GM21390 (cell line): ENCODE data around the gene NRXN3.

Experiments
- ATAC-seq: cut with Tn5 transposase; IDR thresholded peaks from one replicate; pipeline ENCODE4 v1.9.1; 2021; ENCODE audit not compliant: unreplicated experiment

The NRXN3 gene

DNA sequence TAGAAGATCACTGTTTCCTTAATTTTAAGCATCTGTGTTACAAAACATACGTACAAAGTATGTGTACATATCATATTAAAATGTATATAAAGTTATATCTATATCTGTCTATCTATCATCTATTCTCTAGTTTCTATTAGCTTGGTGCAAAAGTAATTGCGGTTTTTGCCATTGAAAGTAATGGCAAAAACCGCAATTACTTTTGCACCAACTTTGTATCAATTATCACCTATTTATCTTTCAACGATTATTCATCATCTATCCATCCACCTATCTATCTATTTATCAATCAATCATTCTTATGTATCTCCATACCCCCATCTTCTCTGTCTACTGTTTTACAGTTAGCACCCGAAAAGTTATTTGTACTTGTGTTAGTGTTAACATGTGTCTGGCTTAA, 447.6 kb downstream of the NRXN3 start:
- no peak for ATAC-seq

DNA sequence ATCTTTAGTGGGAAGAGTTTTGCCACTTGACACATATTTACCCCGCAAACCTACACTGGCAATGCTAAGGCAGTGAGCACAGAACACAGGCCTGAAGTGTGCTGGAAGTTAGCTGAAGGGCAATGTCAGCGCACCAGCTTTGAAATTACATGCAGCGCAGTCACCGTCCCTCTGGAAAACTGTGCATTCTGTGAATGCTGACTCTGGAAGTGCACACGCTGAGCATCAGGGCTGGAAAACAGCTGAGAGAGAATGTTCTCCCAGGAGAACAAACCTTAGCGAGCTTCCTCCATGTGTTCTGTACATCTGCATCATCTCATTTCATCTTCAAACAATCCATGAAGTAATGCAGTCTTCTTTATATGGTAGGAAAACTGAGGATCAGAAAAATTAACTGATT, 448.2 kb downstream of the NRXN3 start:
- ATAC-seq = no peak

DNA sequence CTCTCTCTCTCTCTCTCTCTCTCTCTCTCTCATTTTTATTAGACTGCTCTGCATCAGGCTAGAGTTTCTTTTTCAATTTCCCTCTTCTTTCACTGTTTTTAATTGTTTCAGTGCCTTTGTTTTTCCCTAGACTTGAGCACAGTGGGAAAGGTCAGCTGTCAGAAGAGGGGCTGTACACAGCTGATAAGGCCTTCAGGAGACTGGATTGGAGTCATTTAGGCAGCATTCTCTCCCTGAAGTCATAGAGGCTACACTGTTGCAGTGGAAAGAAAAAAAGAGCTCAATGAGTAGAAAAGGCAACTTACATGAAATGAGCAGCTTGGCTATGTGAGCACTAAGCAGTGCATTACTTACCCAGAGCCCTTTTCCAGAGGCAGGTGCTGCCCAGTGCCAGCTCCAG, 456.9 kb downstream of the NRXN3 start:
- ATAC-seq = no peak

DNA sequence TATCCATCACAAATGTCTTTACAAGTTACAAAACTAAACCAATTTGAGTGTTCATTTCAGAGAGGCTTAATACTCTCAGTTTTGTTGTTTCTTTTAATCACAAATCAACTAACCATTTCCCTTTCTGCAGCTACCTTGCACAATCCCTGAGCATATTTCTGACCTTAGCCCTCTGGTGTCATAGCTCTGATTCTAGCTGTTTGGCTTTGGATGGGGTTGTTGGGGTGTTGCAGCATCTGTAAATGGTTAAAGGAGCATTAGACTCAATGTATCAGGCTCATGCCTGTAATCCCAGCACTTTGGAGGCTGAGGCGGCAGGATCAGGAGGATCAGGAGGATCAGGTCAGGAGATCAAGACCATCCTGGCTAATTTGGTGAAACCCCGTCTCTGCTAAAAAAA, 461.4 kb downstream of the NRXN3 start:
- no peak for ATAC-seq

DNA sequence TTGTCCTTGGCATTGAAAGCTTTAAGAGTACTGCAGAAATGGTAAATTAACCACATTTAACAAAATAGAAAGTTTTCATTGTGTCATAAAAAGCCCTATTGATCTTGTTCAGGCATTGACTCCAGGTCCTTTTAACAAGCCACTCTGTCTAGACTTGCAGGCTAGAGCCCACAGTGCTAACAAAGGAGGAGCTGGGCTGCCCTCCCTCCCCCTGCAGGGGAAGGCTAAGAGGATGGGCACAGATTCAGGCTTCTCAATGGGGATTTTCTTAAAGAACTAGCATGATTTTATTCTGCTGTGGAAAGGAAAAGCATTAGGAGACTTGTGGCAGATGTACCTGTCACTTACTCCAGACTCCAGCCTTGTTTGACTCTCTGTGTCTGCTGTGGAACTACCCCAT, 463.6 kb downstream of the NRXN3 start:
- ATAC-seq = no peak

DNA sequence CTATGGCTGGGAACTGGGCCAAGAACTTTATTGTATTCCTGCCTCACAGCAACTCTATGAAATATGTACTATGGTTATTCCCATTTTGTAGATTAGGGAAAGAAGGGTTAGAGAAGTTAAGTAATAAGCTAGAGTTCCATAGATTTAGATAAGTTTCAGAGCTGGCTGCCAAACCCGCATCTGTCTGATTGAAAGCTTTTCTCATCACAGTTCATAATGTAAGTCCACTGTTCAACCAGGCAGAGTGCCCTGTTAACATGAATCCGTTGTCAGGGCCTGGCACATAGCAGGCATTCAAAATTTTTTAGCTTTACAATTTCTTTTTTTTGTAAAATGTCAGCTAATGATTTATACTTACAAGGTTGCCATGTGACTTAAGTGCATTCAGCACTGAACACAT, 467.3 kb downstream of the NRXN3 start:
- no peak for ATAC-seq

DNA sequence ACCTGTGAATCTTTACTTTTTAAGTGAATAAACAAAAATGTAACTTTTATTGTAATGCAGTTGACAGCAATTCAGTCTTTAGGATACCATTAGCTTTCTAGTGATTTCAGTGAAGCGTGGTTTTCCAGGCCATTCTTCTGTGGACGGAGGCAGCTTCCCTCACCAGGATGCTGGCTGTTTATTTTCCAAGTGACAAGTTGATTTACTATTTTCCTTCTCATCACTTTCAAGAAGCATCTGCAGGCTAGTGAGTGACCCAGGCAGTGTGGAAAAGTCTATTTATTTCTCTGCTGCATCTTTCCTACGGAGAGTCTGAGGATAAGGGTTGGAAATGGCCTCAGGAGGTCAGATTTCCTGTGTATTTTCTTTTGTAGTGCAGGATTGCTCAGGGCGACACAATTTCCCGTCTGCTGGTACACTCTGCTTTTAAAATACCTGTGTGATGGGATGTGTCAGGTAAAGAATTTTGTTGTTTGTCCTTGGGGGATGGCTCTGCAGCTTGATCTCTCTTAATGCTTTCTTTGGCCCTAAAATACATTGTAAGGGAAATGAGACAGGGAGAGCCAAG, 467.8 kb downstream of the NRXN3 start:
- no peak for ATAC-seq

DNA sequence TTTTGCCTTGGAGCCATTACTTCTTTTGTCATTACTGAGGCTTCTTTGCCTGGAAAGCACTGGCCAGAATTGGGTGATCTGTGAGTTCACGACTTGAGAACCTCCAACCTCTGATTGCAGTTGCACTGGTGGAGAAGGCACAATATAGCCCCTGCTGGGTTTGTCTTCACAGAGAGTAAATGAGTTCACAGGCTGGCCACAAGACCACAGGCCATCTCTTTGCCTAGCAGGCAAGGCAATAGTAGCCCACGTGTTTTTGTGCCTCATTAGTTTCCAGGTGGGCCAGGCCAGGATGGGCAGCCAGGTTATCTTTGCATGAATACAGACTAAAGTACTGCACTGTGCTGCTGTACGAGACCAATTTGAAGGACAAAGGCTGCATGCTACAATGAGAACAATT, 468.8 kb downstream of the NRXN3 start:
- ATAC-seq = no peak

DNA sequence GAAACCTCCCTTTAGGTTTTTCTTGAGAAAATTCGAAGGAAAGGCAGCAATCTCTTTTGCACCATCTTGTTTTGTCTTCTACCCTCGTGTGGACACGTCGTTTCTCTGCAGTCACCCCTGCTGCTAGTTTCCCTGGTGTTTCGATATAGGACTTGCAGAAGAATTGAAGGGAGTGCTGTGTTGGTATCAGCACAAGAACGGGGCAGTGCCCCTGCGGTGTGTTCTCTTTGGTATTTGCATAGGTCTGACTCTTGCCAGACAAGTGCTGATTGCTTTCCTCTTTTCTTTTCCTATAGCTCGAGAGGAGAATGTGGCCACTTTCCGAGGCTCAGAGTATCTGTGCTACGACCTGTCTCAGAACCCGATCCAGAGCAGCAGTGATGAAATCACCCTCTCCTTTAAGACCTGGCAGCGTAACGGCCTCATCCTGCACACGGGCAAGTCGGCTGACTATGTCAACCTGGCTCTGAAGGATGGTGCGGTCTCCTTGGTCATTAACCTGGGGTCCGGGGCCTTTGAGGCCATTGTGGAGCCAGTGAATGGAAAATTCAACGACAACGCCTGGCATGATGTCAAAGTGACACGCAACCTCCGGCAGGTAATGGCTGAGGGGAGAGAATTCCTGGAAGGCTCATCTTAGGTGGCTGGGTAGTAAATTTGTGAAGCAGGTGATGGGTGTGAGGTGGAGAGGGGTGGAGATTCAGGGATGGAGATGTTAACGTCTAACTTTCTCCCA, 474.8 kb downstream of the NRXN3 start:
- ATAC-seq = no peak

DNA sequence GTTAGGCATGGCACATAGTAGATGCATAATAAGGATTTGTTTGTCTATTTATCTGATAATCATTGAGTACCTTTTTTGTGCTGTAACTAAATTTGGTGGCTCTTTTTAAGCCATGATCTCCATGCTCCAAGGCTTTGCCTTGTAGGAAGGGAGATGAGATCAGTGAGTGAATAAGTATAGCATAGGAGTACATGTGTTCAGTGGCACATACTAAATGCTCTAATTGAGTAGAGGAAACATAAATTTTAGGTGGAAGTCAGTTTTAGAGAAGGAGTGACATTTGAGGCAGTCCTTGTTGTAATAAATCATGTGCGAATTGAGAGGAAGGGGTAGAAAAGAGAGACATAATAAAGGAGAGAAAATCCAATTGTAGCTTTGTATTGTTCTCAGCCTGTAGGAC, 482.6 kb downstream of the NRXN3 start:
- no peak for ATAC-seq

DNA sequence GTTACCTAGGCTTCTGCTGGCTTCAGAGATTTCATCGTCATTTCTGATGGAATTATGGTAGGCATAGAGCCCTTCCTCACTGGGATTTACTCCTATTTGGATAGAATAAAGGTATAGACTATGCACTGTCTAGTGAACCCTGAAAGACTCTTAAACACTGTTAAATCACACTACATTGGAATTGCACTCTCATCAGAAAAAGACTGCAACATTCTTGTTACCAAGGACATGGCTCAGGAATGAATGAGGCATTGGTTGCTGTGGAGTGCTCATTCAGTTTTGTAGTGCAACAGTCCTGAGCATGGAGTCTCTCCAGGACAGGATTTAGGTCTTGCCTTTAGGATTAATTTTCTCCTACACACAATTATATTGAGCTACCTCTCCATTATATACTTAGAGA, 483.0 kb downstream of the NRXN3 start:
- ATAC-seq = no peak

DNA sequence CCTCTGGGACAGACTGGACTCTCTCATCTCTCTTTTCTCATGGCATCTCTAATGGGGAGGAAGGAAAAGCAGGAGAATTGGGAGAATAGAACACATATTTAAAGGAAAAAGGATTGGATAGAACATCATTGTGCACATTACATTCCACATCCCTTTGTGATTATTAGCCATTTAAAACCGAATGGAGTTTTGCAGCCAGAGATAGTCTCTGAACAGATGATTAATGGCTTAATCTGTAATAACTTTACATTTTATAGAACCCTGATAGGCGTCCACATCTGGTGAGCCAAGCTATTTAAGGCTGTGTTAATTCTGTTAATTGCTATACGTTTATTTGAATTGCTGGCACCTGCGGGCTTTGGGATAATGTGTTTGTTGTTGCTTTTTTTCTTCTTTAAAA, 487.3 kb downstream of the NRXN3 start:
- no peak for ATAC-seq

DNA sequence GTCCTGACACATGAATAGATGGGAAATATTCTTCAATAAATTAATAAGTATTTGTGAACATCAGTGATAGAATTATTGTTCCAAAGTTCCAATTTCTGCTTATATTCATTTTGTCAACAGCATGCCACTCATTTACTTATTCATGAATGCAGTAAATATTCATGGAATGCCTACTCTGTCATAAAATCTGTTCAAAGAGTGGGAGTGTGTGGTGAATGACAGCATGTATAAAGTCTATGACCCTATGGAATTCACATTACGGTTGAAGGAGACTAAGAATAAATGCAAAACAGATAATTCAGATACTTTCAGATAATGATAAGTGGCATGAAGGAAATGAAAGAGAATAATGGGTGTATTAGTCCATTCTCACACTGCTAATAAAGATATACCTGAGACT, 494.7 kb downstream of the NRXN3 start:
- no peak for ATAC-seq

DNA sequence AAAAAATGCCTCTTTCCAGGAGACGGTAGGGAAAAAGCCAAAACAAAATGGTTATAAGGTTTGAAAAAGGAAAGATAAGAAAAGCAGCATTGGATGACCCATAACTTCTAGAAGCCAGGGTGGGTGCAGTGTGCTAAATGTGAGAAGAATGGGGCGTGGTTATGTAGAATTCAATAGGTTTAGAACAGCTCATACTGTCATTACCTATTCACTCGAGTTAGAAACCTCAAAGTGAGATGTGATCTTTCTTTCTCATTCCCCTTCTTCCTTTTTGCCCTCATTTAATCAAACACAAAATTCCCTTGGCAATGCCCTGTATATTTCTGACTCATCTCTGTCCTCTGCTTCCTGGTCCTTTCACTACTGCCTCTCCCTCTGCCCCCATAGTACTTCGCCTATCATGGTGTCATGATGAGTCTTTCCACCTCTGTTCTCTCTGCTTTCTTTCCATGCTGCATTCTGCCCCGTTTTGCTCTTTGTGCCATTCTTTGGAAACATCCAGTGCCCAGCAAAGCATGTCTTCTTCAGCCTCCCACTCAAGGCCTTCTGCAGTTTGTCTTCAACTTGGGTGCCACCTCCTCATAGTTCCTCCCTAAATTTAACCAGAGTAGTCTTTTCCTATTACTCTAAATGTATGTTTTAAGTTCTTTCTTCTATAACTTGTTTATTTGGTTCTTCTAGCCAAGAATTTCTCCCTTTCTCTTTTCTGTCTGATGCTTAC, 496.3 kb downstream of the NRXN3 start:
- ATAC-seq = no peak

DNA sequence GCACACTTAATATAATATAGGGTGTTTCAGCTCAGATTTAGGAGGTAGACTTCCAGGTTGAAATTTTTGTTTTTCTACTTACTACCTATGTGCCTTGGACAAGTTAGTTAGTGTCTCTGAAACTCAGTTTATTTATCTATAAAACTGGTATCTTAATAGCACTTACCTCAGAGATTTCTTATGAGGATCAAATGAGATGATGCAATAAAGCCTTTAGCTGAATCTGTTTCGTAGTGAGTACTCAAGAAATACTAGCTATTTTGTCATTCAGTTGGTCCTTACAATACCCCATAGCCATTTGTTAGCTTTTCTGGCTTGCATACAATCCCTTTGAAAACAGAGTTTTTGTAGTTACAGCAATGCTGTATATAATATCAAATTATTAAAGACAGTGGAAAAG, 497.0 kb downstream of the NRXN3 start:
- no peak for ATAC-seq

DNA sequence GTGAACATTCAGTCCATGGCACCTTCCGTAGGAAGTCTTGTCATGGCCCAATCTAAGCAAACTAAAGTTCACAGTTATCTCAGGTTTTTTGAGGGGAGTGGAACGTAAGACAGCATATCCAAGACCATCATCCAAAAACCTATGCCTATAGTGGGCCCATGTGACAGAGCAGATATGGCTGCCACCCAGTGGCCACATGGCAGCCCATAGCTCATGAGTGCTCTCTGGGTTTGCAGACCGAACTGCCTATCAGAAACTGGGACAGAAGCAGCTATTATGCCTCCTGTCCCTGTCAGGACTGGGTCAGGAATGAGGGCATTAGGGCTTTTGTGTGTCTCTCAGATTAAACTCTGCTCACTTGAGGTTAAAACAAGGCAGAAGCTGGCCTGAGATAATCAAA, 503.7 kb downstream of the NRXN3 start:
- ATAC-seq = no peak

DNA sequence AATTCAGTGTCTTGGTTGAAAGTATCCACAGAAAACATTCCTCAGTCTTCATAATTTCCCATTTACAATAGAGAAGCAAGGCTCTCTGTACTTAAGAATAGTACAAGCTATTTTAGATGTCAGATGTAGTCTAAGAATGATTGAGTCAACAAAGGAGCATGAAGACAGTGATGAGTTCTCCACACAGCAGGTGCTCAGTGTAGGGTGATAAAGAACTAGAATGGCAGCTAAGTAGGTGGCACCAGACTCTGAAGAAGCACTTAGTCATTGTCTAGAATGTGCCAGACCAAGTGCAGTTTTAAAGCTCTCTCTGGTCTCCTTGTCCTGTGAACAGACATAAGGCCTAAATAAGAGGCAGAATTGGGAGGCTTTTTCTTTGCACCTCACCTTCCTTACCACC, 504.6 kb downstream of the NRXN3 start:
- ATAC-seq = no peak

DNA sequence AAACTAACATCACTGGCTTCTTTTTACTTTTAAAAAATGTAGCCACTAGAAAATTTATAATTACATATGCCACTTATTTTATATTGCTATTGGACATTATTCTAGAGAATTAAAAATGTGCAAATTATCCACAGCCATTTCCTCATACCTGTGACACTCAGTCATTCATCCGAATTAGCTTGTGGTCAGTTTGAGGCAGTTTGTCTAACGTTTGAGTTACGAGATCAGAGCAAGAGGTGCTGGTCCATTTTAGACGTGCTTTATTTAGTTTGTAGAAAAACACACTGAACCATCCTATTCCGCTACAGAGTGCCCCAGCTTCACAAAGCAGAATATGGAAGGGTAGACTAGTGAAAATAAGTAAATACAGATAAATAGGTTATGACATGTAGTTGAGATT, 513.0 kb downstream of the NRXN3 start:
- no peak for ATAC-seq

DNA sequence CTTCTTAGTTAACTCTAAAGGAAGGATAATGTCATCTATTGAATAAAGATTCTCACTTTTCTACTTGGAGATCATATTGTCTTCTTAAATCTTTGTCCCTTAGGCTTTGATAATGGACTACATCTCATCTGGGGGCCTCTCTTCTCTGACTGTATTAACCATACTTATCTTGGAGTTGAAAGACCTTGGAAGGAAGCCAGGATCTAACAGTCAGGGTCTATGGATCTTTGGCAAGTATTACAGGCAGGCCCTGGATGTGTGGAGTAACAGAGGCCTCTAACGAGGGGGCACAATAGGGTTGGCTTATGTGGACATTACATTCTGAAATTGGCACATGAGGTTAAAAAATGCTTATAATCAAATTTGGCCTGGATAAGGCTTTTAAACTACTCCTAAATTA, 513.8 kb downstream of the NRXN3 start:
- ATAC-seq = no peak

DNA sequence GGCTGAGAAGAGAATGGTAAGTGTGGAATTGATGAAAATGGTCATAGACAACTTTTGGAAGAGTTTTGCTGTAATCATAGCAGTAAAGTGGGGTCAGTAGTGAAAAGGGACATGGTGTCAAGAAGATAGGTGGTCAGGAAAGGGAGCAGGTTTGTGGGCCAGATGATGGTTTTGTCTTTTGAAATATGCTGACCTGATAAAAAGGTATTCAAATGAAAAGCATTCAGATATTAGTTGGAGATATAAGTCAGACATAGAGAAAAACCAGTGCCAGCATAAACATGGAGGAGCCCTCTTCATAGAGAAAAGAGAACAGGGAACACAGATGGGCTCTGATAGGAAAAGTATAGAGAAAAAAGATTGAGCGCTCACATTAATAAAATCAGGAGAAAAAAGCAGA, 518.3 kb downstream of the NRXN3 start:
- no peak for ATAC-seq

DNA sequence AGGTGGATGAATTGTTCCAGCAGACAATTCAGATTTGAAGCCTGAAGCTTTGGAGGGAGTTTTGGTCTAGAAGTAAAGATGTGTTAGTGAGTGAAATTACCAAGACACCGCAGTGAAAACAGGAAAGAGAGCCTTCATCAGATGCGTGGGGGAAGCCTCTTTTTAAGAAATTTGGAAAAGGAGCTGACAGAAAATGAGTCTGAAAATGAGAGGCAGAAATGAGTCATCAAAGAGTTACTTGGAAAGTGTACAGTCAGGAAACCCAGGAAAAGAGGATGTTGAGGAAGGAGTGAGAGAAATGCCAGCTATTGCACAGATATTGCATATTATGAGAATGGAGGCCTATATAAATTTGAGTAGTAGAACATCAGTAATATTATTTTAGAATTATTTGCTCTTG, 520.7 kb downstream of the NRXN3 start:
- no peak for ATAC-seq

DNA sequence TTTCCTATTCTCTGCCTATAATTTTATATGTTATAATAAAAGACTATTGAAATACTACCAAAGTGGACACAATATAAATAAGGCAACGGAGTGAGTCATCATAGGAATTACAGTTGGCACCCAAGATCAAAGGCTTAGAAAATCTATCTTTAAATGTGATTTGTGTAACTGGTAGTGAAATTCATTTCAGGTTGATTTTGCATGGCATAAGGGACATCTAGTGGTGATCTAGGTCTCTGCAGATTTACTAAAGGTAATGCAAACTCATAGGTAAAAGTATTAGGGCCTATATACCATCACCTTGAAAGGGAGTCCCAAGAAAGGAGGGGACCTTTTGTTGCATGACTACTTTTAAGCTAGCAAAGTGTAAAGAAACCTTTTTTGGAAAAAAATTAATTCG, 527.2 kb downstream of the NRXN3 start:
- no peak for ATAC-seq

DNA sequence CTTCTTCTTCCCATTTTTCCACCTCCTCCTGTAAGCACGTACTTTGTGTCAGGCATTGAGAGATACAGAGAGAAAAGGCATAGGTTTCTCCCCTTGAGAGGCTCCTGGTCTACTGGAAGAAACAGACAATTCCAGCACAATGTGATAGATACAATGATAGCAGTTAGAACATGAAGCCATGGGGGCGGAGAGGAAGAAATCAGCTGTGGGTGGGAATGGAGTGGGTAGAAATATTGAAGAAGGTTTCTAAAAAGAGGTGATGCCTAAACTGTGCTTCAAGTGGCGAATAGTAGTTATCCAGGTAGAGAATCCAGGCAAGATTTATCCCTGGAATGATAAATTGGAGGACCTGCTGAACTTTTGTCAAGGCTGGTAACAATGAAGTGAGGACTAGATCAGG, 528.8 kb downstream of the NRXN3 start:
- ATAC-seq = no peak
